Endothelial cell of umbilical vein (primary cell): ENCODE data around the gene SYT6. TPM values are rescaled to one million over a fixed set of nuclear protein-coding genes. Genes with fewer than 3 reads are reported as not detected.

Source experiments
- BruUV-seq: library from RNA; stranded (reverse); fragments of 400-500 nt; replicated peaks from 2 replicates; lab custom pipeline; 2021; lab: Mats Ljungman, UMichigan
- CTCF ChIA-PET: fragments of 300-600, 350-600 bp; sonication (Branson Sonifier 250); formaldehyde crosslinking; loops from one replicate; lab custom pipeline; 2021; ENCODE audit warnings: antibody characterized with exemption, inconsistent platforms; lab: Charles Lee
- POLR2A ChIA-PET: fragments of 300-600, 350-600 bp; sonication (Branson Sonifier 250); formaldehyde crosslinking; loops from one replicate; lab custom pipeline; 2021; ENCODE audit warnings: antibody characterized with exemption, inconsistent platforms; lab: Charles Lee
- DNase-seq: peaks from one replicate; pipeline ENCODE4 v3.0.0-alpha.2; 2011; ENCODE audit warnings: low read depth, low spot score
- FAIRE-seq: peaks from 2 replicates; lab custom pipeline; 2011; peaks lifted over from hg19 to GRCh38; lab: Jason Lieb, UNC
- H2AFZ ChIP-seq: 2 replicates; pipeline ENCODE4 v1.6.0; 2012; ENCODE audit warnings: low read depth, low read length, control low read depth, inconsistent platforms
- H3K27ac ChIP-seq: 2 replicates; pipeline ENCODE4 v1.5.1; 2011; ENCODE audit warnings: low read depth, mild to moderate bottlenecking, control low read depth, low read length, moderate library complexity; ENCODE audit not compliant: insufficient read depth
- H3K27me3 ChIP-seq, 2 experiments: 2 replicates each; pipeline versions ENCODE4 v1.6.0 to v1.6.1; 2011; ENCODE audit warnings: low read length in 2 of 2, mixed read lengths in 1 of 2; ENCODE audit not compliant: control insufficient read depth in 2 of 2, insufficient read depth in 2 of 2
- H3K36me3 ChIP-seq, 2 experiments: 2 replicates in 1 of 2; 3 replicates in 1 of 2; pipeline ENCODE4 v1.5.1; 2011; ENCODE audit warnings: low read length in 2 of 2, mild to moderate bottlenecking in 1 of 2, moderate library complexity in 1 of 2; ENCODE audit not compliant: control insufficient read depth in 2 of 2, insufficient read depth in 2 of 2; ENCODE audit errors: extremely low read depth in 1 of 2
- H3K4me1 ChIP-seq: 3 replicates; pipeline ENCODE4 v1.5.1; 2011; ENCODE audit warnings: mild to moderate bottlenecking, low read length; ENCODE audit not compliant: control insufficient read depth, insufficient read depth; ENCODE audit errors: extremely low read depth
- H3K4me2 ChIP-seq: 2 replicates; pipeline ENCODE4 v1.6.1; 2011; ENCODE audit warnings: low read length, control low read depth, mixed read lengths; ENCODE audit not compliant: insufficient read depth
- H3K4me3 ChIP-seq, 3 experiments: fragments of 200-600 bp in 1 of 3; sonication (generic), shearing (Covaris generic) in 1 of 3; replicated peaks in 1 of 3; 2 replicates each; pipeline ENCODE4 v1.5.1; 2011 to 2016; ENCODE audit warnings: control low read depth in 3 of 3, low read length in 3 of 3, mild to moderate bottlenecking in 2 of 3, inconsistent platforms in 1 of 3, low read depth in 1 of 3, moderate library complexity in 1 of 3; ENCODE audit not compliant: insufficient read depth in 1 of 3
- H3K79me2 ChIP-seq: 2 replicates; pipeline ENCODE4 v1.6.0; 2012; ENCODE audit warnings: low read length, inconsistent platforms; ENCODE audit not compliant: control insufficient read depth, insufficient read depth
- H3K9ac ChIP-seq: replicated peaks from 2 replicates; pipeline ENCODE3; 2011; ENCODE audit warnings: low read length, control low read depth; ENCODE audit not compliant: insufficient read depth; ENCODE audit errors: extremely low read depth
- H3K9me1 ChIP-seq: replicated peaks from 3 replicates; pipeline ENCODE4 v1.6.0; 2011; ENCODE audit warnings: mild to moderate bottlenecking, low read length; ENCODE audit not compliant: control insufficient read depth, insufficient read depth; ENCODE audit errors: extremely low read depth
- H3K9me3 ChIP-seq: replicated peaks from 2 replicates; pipeline ENCODE4 v1.5.1; 2012; ENCODE audit warnings: low read length, inconsistent platforms; ENCODE audit not compliant: control insufficient read depth, insufficient read depth
- H4K20me1 ChIP-seq: replicated peaks from 2 replicates; pipeline ENCODE3; 2011; ENCODE audit warnings: mild to moderate bottlenecking, low read length; ENCODE audit not compliant: control insufficient read depth, insufficient read depth; ENCODE audit errors: extremely low read depth
- EZH2 ChIP-seq: IDR thresholded peaks from 2 replicates; pipeline ENCODE4 v1.6.1; 2012; ENCODE audit warnings: borderline replicate concordance, low read depth, mild to moderate bottlenecking, moderate library complexity, low read length, inconsistent platforms; ENCODE audit not compliant: severe bottlenecking
- FOS ChIP-seq: IDR thresholded peaks from 2 replicates; pipeline ENCODE4 v1.6.1; 2011; ENCODE audit warnings: mild to moderate bottlenecking, low read length, moderate library complexity, borderline replicate concordance; ENCODE audit not compliant: insufficient read depth
- GATA2 ChIP-seq: IDR thresholded peaks from 2 replicates; pipeline ENCODE4 v1.7.0; 2011; ENCODE audit warnings: low read depth, mild to moderate bottlenecking, moderate library complexity, mixed read lengths, low read length; ENCODE audit not compliant: insufficient read length, insufficient read depth
- JUN ChIP-seq: IDR thresholded peaks from 2 replicates; pipeline ENCODE4 v1.6.1; 2011; ENCODE audit warnings: borderline replicate concordance, low read depth; ENCODE audit not compliant: insufficient read length, insufficient read depth
- MYC ChIP-seq: IDR thresholded peaks from one replicate; pipeline ENCODE4 v1.6.1; 2011; ENCODE audit warnings: mild to moderate bottlenecking, low read depth, low read length
- POLR2A ChIP-seq: IDR thresholded peaks from 2 replicates; pipeline ENCODE4 v1.6.1; 2012; ENCODE audit warnings: low read depth, mild to moderate bottlenecking, control low read depth, low read length
- POLR2AphosphoS5 ChIP-seq: IDR thresholded peaks from 2 replicates; pipeline ENCODE4 v1.6.1; 2012; ENCODE audit warnings: low read depth, mild to moderate bottlenecking, control low read depth, low read length, moderate library complexity; ENCODE audit not compliant: insufficient read depth
- dilution Hi-C: fragments of 300-500 bp; cut with MboI; formaldehyde crosslinking; loops from one replicate; pipeline ENCODE4 v1.15.0; 2019; ENCODE audit warnings: low sequenced_read_pairs; ENCODE audit not compliant: extremely low pct_ligation_motif_present
- intact Hi-C: fragments of 100-400 bp; cut with micrococcal nuclease; formaldehyde crosslinking; loops from one replicate; pipeline ENCODE4 v1.10.0; 2022
- polyA plus RNA-seq, 4 experiments: library from polyadenylated mRNA; depleted of rRNA in 3 of 4; stranded (reverse) in 3 of 4; unstranded in 1 of 4; fragments of >200 nt; gene quantifications; 2 replicates each; pipeline versions ENCODE4 v1.2.1 to v1.2.3, GENCODE V29; 2011 to 2012; ENCODE audit warnings: missing spikeins in 1 of 4
- total RNA-seq: library from RNA; stranded (reverse); gene quantifications from 2 replicates; pipeline ENCODE4 v1.2.3, GENCODE V29; 2021
- TF ChIP-seq, protein P1 (sequence below), 2 donors: IDR thresholded peaks; 1 replicate in 1 of 2; 2 replicates in 1 of 2; pipeline ENCODE4 v1.5.1; 2011; ENCODE audit warnings: low read length in 2 of 2, mild to moderate bottlenecking in 2 of 2, moderate library complexity in 2 of 2, control low read depth in 1 of 2, inconsistent platforms in 1 of 2, low read depth in 1 of 2; ENCODE audit not compliant: insufficient read depth in 1 of 2; ENCODE audit errors: extremely low read depth in 1 of 2
- TF ChIP-seq, protein P2 (sequence below): IDR thresholded peaks from 2 replicates; pipeline ENCODE4 v1.6.1; 2011; ENCODE audit not compliant: insufficient read depth, insufficient read length

SYT6 gene
- total and polyA plus RNA-seq, 2 donors (not counting 3 experiments of a cell fraction or from before 2014, with no cell fraction given) = 0.04 TPM; not detected in 1

DNA sequence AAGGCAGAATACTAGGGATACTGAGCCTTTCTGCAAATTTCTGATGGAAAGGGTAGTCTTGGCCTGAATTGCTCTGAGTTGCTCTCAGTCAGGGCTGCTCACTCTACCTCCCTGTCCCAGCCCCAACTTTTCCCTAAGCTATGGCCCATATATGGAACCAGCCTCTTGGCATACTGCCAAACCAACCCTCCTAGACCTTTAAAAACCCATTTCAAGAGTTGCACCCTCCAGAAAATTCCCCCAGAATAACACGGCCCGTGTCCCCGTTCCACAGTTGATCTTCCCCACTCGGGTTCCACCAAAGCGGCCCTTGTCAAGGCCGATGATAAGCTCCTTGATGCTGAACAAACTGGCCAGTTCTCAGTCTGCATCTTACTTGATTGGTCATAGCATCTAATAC lies 25.4 kb downstream of the SYT6 start:
- Histone ChIP-seq H3K36me3 (no peaks in the 10 kb centered on the region), H2AFZ (no peak overlapping the region)

More for the DNA sequence above, 25.4 kb downstream of the SYT6 start:
- intact Hi-C loops (no loop called here), dilution Hi-C loops (no loop called here)
- H3K4me3 ChIP-seq = no peak overlapping the region
- H3K9me3 ChIP-seq = no peaks in the 10 kb centered on the region
- H3K4me2 ChIP-seq = no peak overlapping the region
- no peaks in the 10 kb centered on the region for H3K9me1 ChIP-seq
- ChIA-PET POLR2A (no interaction called here), CTCF (no interaction called here)
- BruUV-seq = no TSS peak
- FAIRE-seq (no peak), DNase-seq (no peak)
- H3K27ac ChIP-seq = no peak overlapping the region
- TF ChIP-seq, protein P1, sequence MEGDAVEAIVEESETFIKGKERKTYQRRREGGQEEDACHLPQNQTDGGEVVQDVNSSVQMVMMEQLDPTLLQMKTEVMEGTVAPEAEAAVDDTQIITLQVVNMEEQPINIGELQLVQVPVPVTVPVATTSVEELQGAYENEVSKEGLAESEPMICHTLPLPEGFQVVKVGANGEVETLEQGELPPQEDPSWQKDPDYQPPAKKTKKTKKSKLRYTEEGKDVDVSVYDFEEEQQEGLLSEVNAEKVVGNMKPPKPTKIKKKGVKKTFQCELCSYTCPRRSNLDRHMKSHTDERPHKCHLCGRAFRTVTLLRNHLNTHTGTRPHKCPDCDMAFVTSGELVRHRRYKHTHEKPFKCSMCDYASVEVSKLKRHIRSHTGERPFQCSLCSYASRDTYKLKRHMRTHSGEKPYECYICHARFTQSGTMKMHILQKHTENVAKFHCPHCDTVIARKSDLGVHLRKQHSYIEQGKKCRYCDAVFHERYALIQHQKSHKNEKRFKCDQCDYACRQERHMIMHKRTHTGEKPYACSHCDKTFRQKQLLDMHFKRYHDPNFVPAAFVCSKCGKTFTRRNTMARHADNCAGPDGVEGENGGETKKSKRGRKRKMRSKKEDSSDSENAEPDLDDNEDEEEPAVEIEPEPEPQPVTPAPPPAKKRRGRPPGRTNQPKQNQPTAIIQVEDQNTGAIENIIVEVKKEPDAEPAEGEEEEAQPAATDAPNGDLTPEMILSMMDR (IDR thresholded peaks at IDR 0.05; ENCODE audit: extremely low read depth in 1 of 2, insufficient read depth in 1 of 2, low read depth in 1 of 2, low read length in 2 of 2) = no peak
- TF ChIP-seq FOS (no peak), POLR2A (no peak), EZH2 (no peak), JUN (no peak), POLR2AphosphoS5 (no peak), MYC (no peak), GATA2 (no peak)
- TF ChIP-seq, protein P2, sequence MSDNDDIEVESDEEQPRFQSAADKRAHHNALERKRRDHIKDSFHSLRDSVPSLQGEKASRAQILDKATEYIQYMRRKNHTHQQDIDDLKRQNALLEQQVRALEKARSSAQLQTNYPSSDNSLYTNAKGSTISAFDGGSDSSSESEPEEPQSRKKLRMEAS = no peak
- no peaks in the 10 kb centered on the region for H3K79me2 ChIP-seq
- no peaks in the 10 kb centered on the region for H4K20me1 ChIP-seq
- no peak overlapping the region for H3K9ac ChIP-seq
- no peaks in the 10 kb centered on the region for H3K4me1 ChIP-seq
- H3K27me3 ChIP-seq = peaks cover 0 to 3% of the 10 kb centered on the region in 2 experiments
